Measurements from ENCODE around the gene DAPK1.
"Not testable (repeated sequence)": the region's sequence is repeated elsewhere in the genome, so short reads cannot be mapped to it uniquely, and the experiment has no call there.

Gene DAPK1

DNA sequence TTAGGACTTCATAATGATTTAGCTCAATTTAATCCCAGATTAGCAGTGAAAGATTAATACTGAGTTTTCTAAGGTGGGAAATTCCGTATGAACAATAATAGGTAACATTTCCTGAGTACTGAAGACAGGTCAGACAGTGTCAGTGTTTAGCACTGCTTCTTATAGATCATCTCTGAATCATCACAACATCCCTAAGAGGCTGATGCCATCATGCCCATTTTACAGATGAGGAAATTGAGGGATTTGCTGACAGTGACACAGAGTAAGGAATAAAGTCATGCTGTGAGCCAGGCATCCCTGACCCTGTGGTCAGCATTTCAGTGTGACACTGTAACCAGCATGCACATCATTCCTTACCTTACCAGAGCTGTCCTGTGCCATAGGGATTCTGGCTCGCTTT, 44.5 kb downstream of the DAPK1 start:
- no peak for DNase-seq

DNA sequence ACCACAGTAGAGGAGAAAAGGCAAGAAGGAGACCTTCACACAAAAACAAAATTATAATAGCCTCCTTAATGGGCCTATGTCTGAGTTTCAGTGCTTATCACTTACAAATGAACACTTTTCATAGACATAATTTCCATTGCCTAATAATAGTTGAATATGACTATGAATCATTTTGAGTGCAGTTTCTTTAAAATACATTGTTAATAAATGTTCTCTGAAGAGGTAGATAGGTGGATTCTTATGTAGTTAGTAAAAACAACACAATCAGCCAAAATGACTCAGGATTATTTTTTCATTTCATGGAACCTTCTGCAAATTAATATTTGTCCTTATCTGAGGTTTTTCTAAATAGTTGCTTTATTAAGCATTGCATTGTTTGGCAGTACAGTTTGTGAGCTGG, 45.6 kb downstream of the DAPK1 start:
- no peak for DNase-seq

- no peak for DNase-seq
Observed at GRCh38 chr9:87545858-87546257, 48.2 kb downstream of the DAPK1 start.

- DNase-seq, result no peak
Observed at GRCh38 chr9:87546704-87547103, 49.0 kb downstream of the DAPK1 start.

GRCh38 chr9:87547671-87548081, 50.0 kb downstream of the DAPK1 start:
- DNase-seq, result no peak

DNA sequence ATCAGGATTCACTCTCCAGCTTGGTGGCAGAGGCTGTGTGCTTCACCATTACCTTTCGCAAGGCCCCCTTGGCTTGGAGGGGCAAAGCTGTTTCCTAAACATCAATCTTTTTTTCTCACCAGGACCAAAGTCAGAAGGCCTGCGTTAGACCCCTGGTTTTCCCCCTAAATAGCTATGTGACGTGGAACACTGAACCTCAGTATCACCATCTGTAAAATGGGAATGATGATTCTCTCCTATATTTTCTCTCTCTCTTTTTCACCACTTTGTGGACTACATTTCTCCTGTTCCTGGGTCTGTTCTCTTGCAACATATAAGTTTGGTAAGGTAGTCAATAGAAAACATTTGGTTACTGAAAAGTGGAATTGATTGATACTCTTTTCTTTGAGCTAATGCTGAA, 50.5 kb downstream of the DAPK1 start:
- no peak for DNase-seq

- DNase-seq, result not testable (repeated sequence)
Observed at GRCh38 chr9:87549088-87549487, 51.4 kb downstream of the DAPK1 start.

- no peak for DNase-seq
Observed at GRCh38 chr9:87549791-87550190, 52.1 kb downstream of the DAPK1 start.

DNA sequence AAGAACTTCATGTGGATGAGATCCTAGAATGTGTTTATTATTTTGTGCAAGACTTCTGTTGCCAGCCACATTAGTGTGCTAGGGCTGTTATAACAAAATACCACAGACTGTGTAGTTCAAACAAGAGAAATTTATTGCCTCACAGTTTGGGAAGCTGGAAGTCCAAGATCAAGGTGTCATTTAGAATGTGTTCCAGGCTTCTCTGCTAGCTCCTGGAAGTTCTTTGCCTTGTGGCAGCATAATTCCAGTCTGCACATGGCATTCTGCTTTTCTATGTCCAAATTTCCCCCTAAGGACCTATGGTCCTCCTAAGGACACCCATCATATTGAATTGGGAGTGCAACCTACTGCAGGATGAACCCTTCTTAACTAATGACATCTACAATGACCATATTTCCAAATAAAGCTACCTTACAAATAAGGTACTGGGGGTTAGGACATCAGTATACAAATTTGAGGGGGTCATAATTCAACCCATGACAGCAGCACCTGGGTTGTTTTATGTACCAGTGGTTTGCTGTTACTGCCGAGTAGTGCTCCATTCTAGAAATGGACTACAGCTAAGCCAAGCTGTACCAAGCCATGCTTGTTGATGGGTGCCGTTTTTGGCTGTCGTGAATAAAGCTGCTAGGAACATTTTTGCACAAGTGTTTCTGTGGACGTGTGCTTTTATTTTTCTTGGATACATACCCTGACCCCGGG, 52.7 kb downstream of the DAPK1 start:
- no peak for DNase-seq

DNA sequence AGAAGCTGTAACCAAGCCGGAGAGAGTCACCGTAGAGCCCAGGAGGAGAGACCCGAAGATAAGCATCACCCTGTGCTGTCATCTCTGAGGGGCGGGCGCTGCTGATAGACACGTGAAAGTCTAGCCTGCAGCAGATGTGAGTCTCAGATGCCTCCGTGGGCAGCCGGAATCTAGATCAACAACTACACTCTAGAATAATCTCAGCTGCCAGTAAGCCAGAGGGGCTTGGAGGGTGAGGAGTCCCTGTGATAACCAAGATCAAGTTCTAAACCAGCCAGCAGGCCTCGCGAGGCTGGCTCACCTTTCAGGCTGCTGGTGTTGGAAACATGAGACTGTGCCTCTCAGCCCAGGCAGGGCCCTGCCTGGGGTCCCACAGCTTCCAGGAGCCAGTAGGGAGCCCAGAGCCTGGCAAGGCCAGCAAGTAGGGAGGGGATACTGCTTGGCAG, 54.1 kb downstream of the DAPK1 start:
- no peak for DNase-seq

- no peak for DNase-seq
Observed at GRCh38 chr9:87554171-87554910, 56.7 kb downstream of the DAPK1 start.

DNA sequence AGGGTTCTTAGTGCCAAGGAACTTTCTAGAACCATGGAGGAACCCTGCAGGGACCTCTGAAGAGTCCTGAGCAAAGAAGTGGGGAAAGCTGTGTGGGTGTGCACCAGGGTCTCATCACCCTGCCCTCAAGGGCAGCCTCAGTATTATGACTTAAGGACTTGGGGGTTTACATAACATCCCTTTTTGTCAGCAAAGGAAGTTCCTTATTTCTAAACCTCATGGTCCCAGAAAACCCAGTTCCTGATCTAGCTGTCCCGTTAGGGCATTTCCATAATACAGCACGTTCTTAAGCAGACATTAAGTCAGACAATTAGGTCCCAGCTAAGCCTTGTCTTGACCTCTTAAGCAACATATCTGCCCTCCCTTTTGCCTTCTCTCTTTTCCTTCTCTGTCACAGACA, 57.3 kb downstream of the DAPK1 start:
- DNase-seq, result no peak

DNA sequence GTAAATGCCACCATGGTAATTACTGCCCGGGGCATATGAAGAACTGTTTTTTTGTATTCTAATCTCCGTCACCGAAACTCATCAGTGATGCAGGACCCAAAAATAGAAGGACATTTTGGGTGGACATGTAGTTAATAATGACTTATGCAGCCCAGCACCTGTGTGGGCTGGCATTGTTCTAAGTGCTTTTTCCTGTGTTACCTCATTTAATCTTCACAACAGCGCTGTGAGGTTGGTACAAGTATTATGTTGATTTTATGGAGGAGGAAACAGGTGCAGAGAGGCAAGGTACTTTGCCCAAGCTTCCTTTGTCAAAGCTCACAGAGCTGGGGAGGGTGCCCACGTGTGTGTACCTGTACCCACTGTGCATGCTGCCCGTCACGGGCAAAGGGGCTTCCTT, 58.4 kb downstream of the DAPK1 start:
- DNase-seq, result no peak

DNA sequence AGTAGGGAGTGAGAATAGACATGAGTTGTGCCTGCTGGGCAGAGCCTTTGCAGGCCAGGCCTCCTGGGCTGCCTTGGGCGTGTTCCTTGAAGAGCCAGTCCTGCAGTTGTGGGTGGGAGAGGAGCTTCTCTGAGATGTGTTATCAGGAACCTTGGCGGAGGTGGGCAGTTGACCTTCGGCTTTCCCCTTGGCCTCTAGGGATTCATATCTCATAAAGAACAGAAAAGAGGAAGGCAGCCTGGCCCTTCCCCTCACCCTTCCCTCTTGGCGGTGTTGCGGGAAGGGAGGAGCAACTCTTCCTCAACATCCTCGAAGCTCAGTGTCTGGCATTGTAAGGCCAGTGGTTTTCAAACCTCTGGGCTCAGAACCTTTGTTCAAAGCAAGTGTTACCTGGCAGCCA, 59.2 kb downstream of the DAPK1 start:
- DNase-seq, result no peak

GRCh38 chr9:87557996-87558395, 60.3 kb downstream of the DAPK1 start:
- DNase-seq, result no peak

GRCh38 chr9:87558606-87559190, 61.0 kb downstream of the DAPK1 start:
- DNase-seq, result no peak

- no peak for DNase-seq
Observed at GRCh38 chr9:87562062-87562461, 64.4 kb downstream of the DAPK1 start.

DNA sequence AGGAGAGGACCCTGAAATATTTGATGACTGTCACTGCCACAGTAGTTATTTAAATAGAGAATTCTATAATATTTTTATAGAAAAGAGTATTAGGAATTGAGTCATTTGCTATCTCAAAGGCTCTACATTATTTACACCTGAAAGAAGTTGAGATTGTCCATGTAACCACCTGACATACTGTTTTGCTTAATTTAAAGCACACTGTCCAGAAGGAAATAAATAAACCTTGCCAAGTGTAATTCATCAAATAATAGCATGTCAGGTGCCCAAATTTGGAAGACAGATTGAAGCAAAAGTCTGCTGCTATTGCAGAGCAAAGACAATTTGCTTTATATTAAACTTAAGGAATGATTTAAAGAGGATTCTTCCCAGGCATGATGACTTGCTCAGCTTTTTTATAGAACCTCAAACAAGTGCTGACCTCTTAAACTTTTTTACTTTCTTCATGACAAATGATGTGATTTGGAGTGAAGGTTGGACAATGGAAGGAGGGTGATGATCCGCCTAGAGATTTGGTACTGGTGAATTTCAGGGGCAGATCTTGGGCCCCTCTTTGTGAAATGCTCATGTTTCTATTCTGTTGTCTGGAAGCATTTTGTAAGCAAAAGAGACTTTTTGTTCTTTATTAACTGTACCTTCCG, 65.0 kb downstream of the DAPK1 start:
- DNase-seq, result no peak

- no peak for DNase-seq
Observed at GRCh38 chr9:87564111-87564510, 66.4 kb downstream of the DAPK1 start.

- DNase-seq, result no peak
Observed at GRCh38 chr9:87564791-87565241, 67.1 kb downstream of the DAPK1 start.

DNA sequence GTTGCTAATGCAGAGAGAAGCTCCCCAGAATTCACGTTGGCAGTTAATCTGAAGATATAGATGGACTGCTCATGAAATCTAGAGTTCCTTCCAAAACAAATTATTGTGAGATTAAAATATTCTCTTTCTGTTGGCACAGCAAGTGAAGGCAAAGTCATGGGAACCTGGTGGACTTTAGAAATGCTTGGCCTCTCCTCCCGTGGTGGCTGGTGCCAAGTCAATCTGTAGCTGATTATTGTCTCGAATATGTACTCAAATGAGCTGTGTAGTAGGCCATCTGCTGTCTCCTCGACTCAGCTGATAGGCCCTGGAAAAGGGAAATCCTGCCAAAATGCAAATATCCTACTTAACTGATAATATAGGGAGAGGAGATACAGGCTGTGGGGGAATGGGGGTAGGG, 69.3 kb downstream of the DAPK1 start:
- DNase-seq, result no peak

GRCh38 chr9:87567571-87567970, 69.9 kb downstream of the DAPK1 start:
- DNase-seq, result no peak
